IPS-18a (cell line): ENCODE data around the gene EDC3.
A peak's percentile ranks its signal among the peaks of the same experiment; 100 is the strongest.
"Not testable (repeated sequence)": the region's sequence is repeated elsewhere in the genome, so short reads cannot be mapped to it uniquely, and the experiment has no call there.

Experiments used
- H3K27ac ChIP-seq: one replicate; pipeline ENCODE4 v1.5.1; 2013; ENCODE audit warnings: low read length
- H3K27me3 ChIP-seq: one replicate; pipeline ENCODE4 v1.6.1; 2013; ENCODE audit warnings: mild to moderate bottlenecking, low read length; ENCODE audit not compliant: control insufficient read depth, insufficient read depth
- H3K36me3 ChIP-seq: one replicate; pipeline ENCODE4 v1.6.1; 2013; ENCODE audit warnings: low read depth, low read length; ENCODE audit not compliant: control insufficient read depth
- H3K4me1 ChIP-seq: one replicate; pipeline ENCODE4 v1.6.1; 2013; ENCODE audit warnings: low read depth, low read length; ENCODE audit not compliant: control insufficient read depth
- H3K4me3 ChIP-seq: one replicate; pipeline ENCODE4 v1.5.1; 2013; ENCODE audit warnings: low read length
- H3K9ac ChIP-seq: one replicate; pipeline ENCODE4 v1.6.1; 2013; ENCODE audit warnings: mild to moderate bottlenecking, low read length, moderate library complexity
- H3K9me3 ChIP-seq: one replicate; pipeline ENCODE4 v1.6.1; 2013; ENCODE audit warnings: low read depth, low read length; ENCODE audit not compliant: control insufficient read depth

EDC3 gene

DNA sequence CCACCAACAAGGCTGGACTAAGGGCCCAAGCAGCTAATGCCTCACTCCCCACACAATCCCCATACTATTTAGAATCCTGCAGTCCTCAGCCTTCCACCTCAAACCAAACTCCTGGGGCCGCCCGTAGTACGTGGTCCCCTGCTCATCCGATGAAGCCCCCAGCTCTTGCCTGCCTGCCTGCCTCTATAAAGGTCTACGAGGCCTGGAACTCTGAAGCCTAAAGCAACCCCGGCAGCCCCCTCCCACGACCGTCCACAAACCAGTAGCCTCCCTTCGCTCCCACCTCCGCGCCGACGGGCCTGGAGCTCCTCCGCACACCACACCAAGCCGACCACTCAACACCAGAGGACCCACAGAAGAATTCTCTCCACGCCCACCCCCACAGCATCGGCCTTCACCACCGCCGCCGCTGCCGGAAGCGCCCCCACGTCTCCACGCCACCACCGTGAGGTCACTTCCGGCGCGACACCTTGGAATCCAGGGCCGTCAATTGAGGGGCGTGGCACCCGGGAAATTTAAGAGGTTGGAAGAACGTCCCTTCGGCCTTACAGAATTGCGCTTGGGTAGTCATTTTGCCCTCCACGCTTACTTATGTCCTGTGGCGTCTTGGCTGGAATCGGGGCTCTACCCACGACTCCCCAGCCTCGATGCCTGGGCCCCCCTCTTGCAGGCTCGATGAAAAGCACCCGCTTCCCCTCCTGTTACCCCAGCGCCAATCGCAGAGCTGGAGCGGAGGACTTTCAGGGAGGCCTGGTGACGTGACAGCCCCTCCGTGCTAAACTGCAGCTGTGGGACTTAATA, at the start of gene EDC3:
TSS of gene EDC3 (minus strand) at position 428 of the 801 bp plus-strand sequence. CDS start 20,900 bp downstream, outside the sequence.
- Histone ChIP-seq H3K4me3 (peak within 1 kb of the TSS; percentile 97), H3K9ac (peak within 1 kb of the TSS; percentile 90), H3K27ac (peak within 1 kb of the TSS; percentile 51), H3K27me3 (no peaks in the 10 kb centered on the region), H3K4me1 (peaks cover 10% of the 10 kb centered on the region), H3K36me3 (no peaks in the 10 kb centered on the region), H3K9me3 (no peaks in the 10 kb centered on the region)

DNA sequence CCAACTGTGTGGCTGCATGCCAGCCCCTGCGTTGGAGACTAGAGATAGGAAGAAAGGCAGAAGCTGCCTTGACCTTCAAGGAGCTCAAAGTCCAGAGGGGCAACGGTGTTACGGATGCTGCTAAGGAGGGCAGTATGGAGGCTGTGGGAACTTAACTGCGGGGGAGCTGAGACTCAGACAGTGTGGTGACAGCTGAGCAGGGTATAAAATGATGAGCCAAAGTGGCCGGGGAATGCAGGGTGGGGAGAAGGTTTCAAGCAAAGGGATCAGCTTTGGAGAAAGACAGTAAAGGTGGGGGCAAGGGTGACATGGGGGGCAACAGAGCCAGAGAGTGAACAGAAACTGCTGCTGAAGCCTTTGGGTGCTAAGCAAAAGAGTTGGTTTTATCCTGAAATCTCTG, 46.6 kb upstream of the EDC3 start:
- Histone ChIP-seq H3K27me3 (no peaks in the 10 kb centered on the region), H3K4me3 (no peak overlapping the region), H3K9ac (no peak overlapping the region), H3K9me3 (no peaks in the 10 kb centered on the region), H3K27ac (no peak overlapping the region), H3K4me1 (no peaks in the 10 kb centered on the region), H3K36me3 (no peaks in the 10 kb centered on the region)

- not testable (repeated sequence) for H3K9ac ChIP-seq, H3K4me1 ChIP-seq, H3K27ac ChIP-seq, H3K27me3 ChIP-seq, H3K9me3 ChIP-seq, H3K4me3 ChIP-seq, H3K36me3 ChIP-seq
These were observed 42.4 kb upstream of the EDC3 start for GRCh38 chr15:74738239-74738638.

DNA sequence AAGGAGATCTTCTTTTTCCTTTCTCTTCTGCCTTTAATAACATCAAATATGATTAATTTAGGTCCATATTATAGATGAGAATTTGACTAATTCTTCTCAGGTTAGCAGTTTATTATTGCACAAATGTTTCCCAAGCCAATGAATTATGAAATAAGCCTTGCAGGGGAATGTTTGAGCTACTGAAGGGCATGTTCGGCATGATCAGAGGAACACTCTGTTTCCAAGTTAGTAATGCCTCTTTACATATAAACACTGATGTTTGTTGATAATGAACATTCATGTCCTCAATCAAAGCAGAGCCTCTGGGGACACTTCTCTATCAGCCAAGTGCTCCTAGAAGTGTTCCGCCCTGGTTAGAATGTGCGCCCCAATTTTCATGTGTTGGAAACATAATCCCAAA, 39.5 kb upstream of the EDC3 start:
- no peaks in the 10 kb centered on the region for H3K27me3 ChIP-seq
- H3K36me3 ChIP-seq, result no peaks in the 10 kb centered on the region
- no peaks in the 10 kb centered on the region for H3K9me3 ChIP-seq
- H3K4me3 ChIP-seq, result no peak overlapping the region
- H3K27ac ChIP-seq, result no peak overlapping the region
- H3K9ac ChIP-seq, result no peak overlapping the region
- no peaks in the 10 kb centered on the region for H3K4me1 ChIP-seq

GRCh38 chr15:74733269-74733668, 37.4 kb upstream of the EDC3 start:
- Histone ChIP-seq H3K27ac (no peak overlapping the region), H3K36me3 (no peaks in the 10 kb centered on the region), H3K27me3 (peaks cover under 1% of the 10 kb centered on the region), H3K4me3 (no peak overlapping the region), H3K4me1 (no peaks in the 10 kb centered on the region), H3K9me3 (no peaks in the 10 kb centered on the region), H3K9ac (no peak overlapping the region)

DNA sequence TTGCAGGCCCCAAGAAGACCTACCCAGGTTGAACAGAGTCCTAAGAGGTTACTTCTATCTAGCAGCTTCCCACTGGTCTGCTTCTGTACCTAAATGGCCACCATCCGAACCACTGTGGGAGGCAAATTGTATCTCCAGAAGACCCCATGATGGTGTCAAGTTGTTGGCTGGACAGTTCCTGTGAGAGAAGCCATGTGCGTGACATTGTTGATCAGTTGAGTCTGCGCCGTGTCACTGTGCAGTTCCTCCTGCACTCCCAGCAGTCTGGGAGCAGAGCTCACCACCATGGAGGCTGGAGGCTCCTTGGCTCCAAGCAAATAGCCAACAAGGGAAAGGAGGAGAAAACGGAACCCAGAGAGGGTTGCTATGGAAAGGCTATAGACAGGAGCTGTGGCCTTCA, 37.0 kb upstream of the EDC3 start:
- H3K4me3 ChIP-seq, result no peak overlapping the region
- H3K4me1 ChIP-seq, result no peaks in the 10 kb centered on the region
- no peaks in the 10 kb centered on the region for H3K9me3 ChIP-seq
- no peaks in the 10 kb centered on the region for H3K36me3 ChIP-seq
- peaks cover 4% of the 10 kb centered on the region for H3K27me3 ChIP-seq
- H3K27ac ChIP-seq, result no peak overlapping the region
- H3K9ac ChIP-seq, result no peak overlapping the region

- no peak overlapping the region for H3K9ac ChIP-seq
- no peaks in the 10 kb centered on the region for H3K36me3 ChIP-seq
- H3K27ac ChIP-seq, result no peak overlapping the region
- no peak overlapping the region for H3K4me3 ChIP-seq
- no peaks in the 10 kb centered on the region for H3K9me3 ChIP-seq
- H3K4me1 ChIP-seq, result no peaks in the 10 kb centered on the region
- H3K27me3 ChIP-seq, result peaks cover 25% of the 10 kb centered on the region
These were observed 34.9 kb upstream of the EDC3 start for GRCh38 chr15:74730619-74731316.

DNA sequence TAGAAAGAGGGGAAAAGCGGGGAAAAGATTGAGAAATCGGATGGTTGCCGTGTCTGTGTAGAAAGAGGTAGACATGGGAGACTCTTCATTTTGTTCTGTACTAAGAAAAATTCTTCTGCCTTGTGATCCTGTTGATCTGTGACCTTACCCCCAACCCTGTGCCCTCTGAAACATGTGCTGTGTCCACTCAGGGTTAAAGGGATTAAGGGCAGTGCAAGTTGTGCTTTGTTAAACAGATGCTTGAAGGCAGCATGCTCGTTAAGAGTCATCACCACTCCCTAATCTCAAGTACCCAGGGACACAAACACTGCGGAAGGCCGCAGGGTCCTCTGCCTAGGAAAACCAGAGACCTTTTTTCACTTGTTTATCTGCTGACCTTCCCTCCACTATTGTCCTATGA, 33.5 kb upstream of the EDC3 start:
- not testable (repeated sequence) for H3K36me3 ChIP-seq, H3K27ac ChIP-seq, H3K4me1 ChIP-seq, H3K9ac ChIP-seq, H3K4me3 ChIP-seq, H3K9me3 ChIP-seq
- H3K27me3 ChIP-seq, result peaks cover 36% of the 10 kb centered on the region

DNA sequence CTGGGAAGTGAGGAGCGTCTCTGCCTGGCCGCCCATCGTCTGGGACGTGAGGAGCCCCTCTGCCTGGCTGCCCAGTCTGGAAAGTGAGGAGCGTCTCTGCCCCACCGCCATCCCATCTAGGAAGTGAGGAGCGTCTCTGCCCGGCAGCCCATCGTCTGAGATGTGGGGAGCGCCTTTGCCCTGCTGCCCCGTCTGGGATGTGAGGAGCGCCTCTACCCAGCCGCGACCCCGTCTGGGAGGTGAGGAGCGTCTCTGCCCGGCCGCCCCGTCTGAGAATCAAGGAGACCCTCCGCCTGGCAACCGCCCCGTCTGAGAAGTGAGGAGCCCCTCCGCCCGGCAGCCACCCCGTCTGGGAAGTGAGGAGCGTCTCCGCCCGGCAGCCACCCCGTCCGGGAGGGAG, 32.9 kb upstream of the EDC3 start:
- not testable (repeated sequence) for H3K4me1 ChIP-seq, H3K27ac ChIP-seq, H3K4me3 ChIP-seq, H3K9ac ChIP-seq, H3K36me3 ChIP-seq, H3K9me3 ChIP-seq
- peaks cover 37% of the 10 kb centered on the region for H3K27me3 ChIP-seq

DNA sequence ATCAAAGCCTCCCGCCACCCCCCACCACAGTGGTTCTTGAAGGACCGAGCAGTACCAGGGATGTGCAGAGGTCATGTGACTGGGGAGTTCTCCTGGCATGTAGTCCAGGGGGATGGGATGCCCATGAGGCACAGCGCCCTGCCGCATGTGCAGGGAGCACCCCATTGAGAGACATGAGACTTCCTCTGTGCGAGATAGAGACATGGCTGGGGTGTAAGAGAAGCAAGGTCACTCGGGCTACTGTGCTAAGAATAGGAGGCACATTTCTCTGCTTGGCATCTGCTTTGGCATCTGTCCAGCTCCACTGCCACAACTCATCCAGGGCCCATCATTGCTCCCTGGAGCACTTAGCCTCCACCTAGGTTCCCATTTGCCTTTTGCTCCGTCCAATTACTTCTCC, 31.9 kb upstream of the EDC3 start:
- Histone ChIP-seq H3K27ac (no peak overlapping the region), H3K9ac (no peak overlapping the region), H3K36me3 (no peaks in the 10 kb centered on the region), H3K4me1 (no peaks in the 10 kb centered on the region), H3K4me3 (no peak overlapping the region), H3K9me3 (no peaks in the 10 kb centered on the region), H3K27me3 (peaks cover 37% of the 10 kb centered on the region)

GRCh38 chr15:74726774-74727164, 30.9 kb upstream of the EDC3 start:
- Histone ChIP-seq H3K4me3 (peak overlapping the region; percentile 71), H3K27me3 (peaks cover 37% of the 10 kb centered on the region), H3K36me3 (no peaks in the 10 kb centered on the region), H3K9ac (no peak overlapping the region), H3K27ac (no peak overlapping the region), H3K4me1 (no peaks in the 10 kb centered on the region), H3K9me3 (no peaks in the 10 kb centered on the region)
